Adrenal gland (tissue), 5 donors: ENCODE results near the gene ANO2.

Experiments
- CTCF ChIP-seq, 6 experiments: fragments of 450-650 bp in 4 of 6; fragments of 200-600 bp in 2 of 6; sonication (generic) in 1 of 6; IDR thresholded peaks; 1 replicate in 5 of 6; 2 replicates in 1 of 6; pipeline versions ENCODE4 v1.5.1 to v1.8.0; 2016 to 2021; ENCODE audit warnings: antibody characterized with exemption in 6 of 6, mild to moderate bottlenecking in 2 of 6, moderate library complexity in 1 of 6
- POLR2A ChIP-seq, 2 donors: fragments of 450-650 bp; IDR thresholded peaks; one replicate each; pipeline ENCODE4 v1.6.1; 2017; ENCODE audit warnings: antibody characterized with exemption in 2 of 2, mild to moderate bottlenecking in 2 of 2, moderate library complexity in 1 of 2
- donor health status: DM: no; HTN: no; CAD: no.

- TF ChIP-seq CTCF (IDR thresholded peaks at IDR 0.05) (no peak), POLR2A (IDR thresholded peaks at IDR 0.05) (no peak)
Measured at GRCh38 chr12:5746917-5747316, 198.1 kb downstream of the ANO2 start.
